GM19452 (cell line): ENCODE results near the gene DLG1.

ENCODE experiments used
- ATAC-seq: cut with Tn5 transposase; IDR thresholded peaks from one replicate; pipeline ENCODE4 v1.9.1; 2021; ENCODE audit not compliant: unreplicated experiment

The DLG1 gene

DNA sequence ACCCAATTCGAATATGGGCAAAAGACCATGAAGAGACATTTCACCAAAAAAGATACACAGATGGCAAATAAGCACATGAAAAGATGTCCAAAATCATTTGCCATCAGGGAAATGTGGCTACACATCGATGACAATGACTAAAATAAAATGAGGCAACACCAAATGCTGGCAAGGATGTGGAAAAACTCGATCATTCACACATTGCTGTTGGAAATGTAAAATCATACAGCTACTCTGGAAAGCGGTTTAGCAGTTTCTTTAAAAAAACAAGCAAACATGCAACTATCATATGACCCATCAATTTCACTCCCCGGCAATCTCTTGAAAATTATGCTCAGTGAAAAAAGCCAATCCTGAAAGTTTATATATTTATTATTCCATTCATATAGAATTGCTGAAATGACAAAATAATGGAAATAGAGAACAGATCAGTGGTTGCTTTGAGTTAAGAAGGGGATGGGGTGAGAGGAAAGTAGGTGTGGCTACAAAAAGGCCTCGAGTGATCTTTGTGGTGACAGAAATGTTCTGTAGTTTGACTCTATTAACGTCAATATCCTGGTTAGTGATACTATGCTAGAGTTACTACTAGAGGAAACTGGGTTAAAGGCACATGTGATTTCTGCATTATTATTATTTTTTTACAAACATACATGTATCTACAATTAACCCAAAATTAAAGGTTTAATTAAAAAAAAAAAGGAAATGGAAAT, 45.0 kb downstream of the DLG1 start:
- no peak for ATAC-seq

DNA sequence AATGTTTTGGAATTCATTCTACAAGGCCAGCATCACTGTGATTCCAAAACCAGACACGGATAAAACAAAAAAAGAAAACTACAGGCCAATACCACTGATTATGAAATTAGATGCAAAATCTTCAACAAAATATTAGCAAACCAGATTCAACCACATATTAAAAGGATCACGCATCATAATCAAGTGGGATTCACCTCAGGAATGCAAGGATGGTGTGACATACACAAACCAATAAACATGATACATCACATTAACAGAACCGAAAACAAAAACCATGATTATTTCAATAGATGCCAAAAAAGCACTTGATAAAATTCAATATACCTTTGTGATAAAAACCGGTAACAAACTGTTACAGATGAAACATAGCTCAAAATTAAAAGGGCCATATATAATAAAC, 48.9 kb downstream of the DLG1 start:
- no peak for ATAC-seq

DNA sequence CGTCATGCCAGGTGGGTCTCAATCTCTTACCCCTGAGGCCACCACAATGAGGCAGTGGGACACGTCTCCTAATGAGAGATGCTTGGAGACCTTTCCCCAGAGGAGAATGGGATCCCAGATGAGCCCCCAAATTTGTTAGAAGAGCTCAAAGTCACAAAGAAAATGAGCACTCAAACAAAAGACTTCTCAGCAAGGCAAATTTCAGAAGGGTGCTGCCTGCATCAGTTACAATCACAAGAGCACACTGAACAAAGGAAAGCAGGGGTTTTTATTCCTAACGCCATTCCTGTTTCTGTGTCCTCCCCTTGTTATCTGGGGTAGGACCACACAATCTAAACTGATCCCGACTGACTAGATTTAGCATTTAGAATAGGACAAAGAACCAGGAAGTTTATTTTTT, 50.1 kb downstream of the DLG1 start:
- ATAC-seq = no peak

DNA sequence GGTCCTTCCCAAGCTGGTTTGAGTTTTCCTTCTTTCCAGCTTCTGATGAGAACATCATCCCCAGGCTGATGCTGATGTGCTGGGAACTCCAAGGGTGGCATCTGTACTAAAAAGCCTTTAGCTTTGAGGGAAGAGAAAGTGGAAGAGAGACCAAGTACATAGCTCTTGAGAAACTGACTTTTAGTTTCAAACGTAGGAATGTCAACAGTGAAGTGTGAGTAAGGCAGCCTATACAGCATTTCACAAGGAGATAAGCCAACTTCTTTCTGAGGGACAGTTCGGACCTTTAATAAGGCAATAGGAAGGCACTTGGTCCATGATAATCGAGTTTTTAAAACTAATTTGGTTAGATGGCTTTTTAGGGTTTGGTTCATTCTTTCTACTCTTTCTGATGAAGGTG, 53.7 kb downstream of the DLG1 start:
- ATAC-seq = no peak

- no peak for ATAC-seq
Observed at GRCh38 chr3:197242784-197243432, 55.5 kb downstream of the DLG1 start.

- ATAC-seq = no peak
Observed at GRCh38 chr3:197241173-197241572, 57.2 kb downstream of the DLG1 start.

DNA sequence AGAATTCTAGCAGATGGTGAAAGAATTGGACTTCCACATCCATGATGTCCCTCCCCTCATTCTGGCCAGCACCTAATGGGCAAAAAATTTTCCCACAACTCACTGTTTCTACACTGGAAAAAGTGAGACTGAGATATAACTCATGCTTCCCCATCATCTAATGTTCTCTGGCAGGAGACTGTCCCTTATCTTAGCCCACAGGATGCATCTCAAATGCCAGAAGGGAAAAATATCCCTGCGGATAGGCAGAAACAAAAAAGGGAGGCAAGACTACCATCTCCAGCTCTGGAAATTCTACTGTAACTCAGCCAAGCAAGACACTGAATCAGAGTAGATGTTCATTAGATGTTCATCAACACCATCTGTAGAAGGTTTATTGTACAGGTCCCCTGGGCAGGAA, 58.6 kb downstream of the DLG1 start:
- ATAC-seq = no peak

GRCh38 chr3:197238842-197239241, 59.6 kb downstream of the DLG1 start:
- ATAC-seq = no peak

DNA sequence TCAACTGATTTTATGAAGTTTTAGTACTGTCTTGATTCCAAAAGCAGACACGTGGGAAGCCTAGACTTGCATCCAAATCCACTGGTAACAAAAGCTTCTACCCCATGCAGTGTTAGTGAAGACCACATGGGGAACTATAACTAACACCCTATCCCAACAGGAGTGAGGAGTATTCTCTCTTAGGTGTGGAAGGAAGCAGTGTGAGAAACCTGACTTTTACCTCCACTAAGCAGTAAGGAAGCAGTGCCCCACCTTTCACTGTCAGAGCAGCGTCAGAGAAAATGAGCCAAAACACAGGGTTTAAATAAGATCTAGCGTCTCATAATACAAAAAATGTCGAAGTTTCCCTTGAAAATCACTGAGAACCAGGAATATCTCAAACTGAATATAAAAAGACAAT, 60.5 kb downstream of the DLG1 start:
- no peak for ATAC-seq

DNA sequence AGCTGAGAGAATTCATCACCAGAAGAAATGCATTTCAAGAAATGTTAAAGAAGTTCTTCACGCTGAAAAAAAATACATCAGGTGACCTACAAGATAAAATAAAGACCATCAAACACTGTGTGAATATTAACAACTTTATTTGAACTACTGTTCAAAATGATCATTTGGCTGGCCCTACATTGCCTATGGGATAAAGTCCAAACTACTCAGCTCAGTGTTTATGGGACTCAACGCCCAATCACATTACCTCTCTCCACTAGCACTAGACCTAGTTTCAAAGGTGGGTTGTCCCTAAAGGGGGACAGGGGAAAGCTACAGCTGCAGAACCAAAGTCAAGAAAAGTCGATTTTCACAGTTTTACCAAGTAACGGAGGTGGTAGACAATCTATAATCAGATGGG, 62.0 kb downstream of the DLG1 start:
- no peak for ATAC-seq

- no peak for ATAC-seq
Observed at GRCh38 chr3:197234947-197235914, 63.2 kb downstream of the DLG1 start.

GRCh38 chr3:197231321-197231720, 67.1 kb downstream of the DLG1 start:
- no peak for ATAC-seq

- ATAC-seq = no peak
Observed at GRCh38 chr3:197229836-197230235, 68.6 kb downstream of the DLG1 start.

GRCh38 chr3:197229178-197229577, 69.2 kb downstream of the DLG1 start:
- no peak for ATAC-seq

GRCh38 chr3:197227780-197228574, 70.4 kb downstream of the DLG1 start:
- ATAC-seq = no peak

GRCh38 chr3:197226179-197226578, 72.2 kb downstream of the DLG1 start:
- ATAC-seq = no peak

DNA sequence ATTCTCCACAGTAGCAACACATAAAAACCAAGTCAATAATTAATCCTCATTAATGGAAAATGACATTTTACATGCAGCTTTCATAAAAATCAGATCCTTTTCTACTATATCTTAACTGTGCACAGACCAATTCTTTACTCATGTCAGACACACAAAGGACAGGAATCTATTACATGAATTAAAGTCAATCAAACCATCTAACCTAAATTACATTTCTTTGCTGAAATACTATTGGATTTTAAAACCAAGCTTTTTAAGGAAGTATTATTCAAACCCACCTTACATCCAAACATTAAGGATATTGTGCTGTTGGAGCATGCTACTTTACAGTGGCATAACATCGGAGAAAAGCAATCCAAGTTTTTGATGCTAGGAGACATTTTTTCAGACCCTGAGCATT, 72.8 kb downstream of the DLG1 start:
- ATAC-seq = no peak

GRCh38 chr3:197224034-197224444, 74.4 kb downstream of the DLG1 start:
- ATAC-seq = no peak

- no peak for ATAC-seq
Observed at GRCh38 chr3:197222937-197223370, 75.5 kb downstream of the DLG1 start.

DNA sequence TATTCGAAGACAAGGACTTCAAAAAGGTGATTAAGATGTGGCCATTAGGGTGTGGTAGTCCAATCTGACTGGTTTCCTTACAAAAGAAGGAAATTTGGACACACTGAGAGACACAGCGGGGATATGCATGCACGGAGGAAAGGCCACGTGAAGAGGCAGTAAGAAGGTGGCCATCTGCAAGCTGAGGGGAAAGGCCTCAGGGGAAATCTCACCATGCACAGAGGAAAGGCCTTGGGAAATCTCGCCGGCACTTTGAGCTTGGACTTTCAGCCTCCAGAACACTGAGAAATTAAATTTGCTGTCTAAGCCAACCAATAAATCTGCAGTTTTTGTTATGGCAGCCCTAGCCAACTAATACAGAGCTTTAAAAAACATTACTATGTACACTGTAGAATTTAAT, 78.8 kb downstream of the DLG1 start:
- no peak for ATAC-seq

- ATAC-seq = no peak
Observed at GRCh38 chr3:197218210-197218609, 80.2 kb downstream of the DLG1 start.
